ENCODE data around the gene CYP2B6. TPM values are rescaled to one million over a fixed set of nuclear protein-coding genes. Genes with fewer than 3 reads are reported as not detected.
"Not testable (repeated sequence)": the region's sequence is repeated elsewhere in the genome, so short reads cannot be mapped to it uniquely, and the experiment has no call there.

The CYP2B6 gene
- total RNA-seq, 1 donor from 2014 or later, result not detected

DNA sequence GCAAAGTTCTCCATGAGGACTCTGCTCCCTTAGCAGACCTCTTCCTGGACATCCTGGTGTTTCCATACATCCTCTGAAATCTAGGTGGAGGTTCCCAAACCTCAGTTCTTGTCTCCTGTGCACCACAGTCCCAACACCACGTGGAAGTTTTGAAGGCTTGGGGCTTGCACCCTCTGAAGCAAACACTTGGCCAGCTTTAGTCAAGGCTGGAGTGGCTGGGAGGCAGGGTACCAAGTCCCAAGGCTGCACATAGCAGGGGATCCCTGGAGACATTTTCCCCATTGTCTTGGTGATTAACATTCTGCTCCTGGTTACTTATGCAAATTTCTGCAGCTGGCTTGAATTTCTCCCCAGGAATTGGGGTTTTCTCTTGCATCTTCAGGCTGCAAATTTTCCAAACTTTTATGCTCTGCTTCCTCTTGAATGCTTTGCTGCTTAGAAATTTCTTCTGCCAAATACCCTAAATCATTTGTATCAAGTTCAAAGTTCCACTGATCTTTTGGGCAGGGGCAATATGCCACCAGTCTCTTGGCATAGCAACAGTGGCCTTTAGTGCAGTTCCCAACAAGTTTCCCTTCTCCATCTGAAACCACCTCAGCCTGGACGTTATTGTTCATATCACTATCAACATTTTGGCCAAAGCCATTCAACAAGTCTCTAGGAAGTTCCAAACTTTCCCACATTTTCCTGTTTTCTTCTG is 10.2 kb upstream of the CYP2B6 start:
- DNase-seq (ENCODE audit: low spot score), result not testable (repeated sequence)

- DNase-seq (ENCODE audit: low spot score), result no peak
Measured at GRCh38 chr19:40981591-40981990, 9.5 kb upstream of the CYP2B6 start.

DNA sequence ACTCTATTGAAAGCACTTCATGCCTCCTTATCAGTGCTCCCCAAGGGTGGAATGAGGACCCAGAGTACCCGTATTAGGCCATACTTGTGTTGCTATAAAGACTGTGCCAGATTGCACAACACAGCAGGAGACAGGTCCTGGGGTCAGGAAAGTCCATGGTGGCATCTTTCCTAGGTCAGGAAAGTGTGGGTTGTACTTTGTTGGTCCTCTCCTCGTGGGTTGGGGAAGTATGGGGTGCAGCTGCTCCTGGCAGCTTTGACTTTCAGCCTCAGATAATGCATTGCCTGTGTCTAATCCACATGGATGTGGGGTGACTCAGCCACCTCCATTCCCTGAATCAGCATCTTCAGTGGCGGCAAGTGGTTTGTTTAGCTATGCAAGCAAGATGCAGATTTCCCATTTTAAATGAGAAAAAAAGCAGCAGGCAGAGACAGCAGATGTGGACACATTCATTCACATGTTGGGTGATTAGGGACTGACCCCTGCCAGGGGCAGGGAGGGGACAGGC is 8.4 kb upstream of the CYP2B6 start:
- DNase-seq (ENCODE audit: low spot score), result no peak

- DNase-seq (ENCODE audit: low spot score), result no peak
Measured at GRCh38 chr19:40989453-40989852, 1.6 kb upstream of the CYP2B6 start.

DNA sequence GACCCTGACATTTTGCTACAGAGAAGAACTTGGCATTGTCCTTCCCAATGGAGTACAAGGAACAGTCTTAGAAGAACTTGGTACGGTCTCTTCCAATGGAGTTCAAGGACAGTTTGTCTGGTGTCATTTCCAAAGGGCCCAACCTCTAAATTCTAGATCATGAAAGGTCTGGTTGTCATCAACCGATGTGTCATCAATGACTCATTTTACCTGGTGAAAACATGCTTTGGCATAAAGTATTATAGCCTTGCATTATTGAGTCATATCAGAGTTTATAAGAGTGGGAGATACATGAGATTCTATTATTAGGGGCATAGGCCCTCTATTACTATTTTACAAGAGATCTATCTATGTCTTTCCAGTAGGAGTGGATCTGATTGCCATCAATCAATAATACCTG is 4.3 kb downstream of the CYP2B6 start:
- DNase-seq (ENCODE audit: low spot score), result no peak

DNA sequence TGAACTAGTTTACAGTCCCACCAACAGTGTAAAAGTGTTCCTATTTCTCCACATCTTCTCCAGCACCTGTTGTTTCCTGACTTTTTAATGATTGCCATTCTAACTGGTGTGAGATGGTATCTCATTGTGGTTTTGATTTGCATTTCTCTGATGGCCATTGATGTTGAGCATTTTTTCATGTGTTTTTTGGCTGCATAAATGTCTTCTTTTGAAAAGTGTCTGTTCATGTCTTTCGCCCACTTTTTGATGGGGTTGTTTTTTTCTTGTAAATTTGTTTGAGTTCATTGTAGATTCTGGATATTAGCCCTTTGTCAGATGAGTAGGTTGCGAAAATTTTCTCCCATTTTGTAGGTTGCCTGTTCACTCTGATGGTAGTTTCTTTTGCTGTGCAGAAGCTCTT is 7.9 kb downstream of the CYP2B6 start:
- DNase-seq (ENCODE audit: low spot score), result not testable (repeated sequence)

- no peak for DNase-seq (ENCODE audit: low spot score)
Measured at GRCh38 chr19:41000310-41000737, 9.2 kb downstream of the CYP2B6 start.

DNA sequence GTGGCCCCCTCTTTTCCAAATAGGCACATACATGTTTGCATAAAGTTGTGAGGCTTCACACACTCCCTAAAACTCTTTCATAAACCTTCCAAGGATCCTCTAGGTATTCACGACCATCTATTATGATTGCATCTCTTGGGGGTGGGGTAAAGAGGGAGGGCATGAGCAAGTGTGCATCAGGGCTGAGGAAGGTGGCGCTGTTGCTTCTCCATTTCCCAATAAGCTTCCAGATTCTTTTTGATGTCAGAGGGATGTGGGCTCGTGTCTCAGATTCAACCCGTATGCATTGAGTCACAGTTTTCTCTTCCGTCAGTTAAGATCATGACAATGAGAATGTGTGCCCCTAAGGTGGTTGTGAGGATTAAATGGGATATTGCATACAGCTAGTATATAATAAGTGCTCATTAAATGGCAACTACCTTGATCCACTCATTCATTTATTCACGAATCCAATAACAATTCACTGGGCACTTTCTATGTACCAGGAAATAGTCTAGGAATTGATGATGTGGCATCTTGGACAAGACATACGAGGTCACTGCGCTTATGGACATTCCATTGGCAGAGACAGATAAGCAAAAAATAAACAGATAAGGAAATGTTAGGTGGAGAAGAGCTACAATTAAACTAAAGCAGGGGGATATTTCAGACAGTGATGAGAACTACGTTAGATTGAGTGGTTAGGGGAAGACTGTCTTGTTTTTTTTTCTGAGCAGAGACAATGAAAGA is 10.3 kb downstream of the CYP2B6 start:
- no peak for DNase-seq (ENCODE audit: low spot score)

- not testable (repeated sequence) for DNase-seq (ENCODE audit: low spot score)
Measured at GRCh38 chr19:41003656-41004055, 12.6 kb downstream of the CYP2B6 start.

DNA sequence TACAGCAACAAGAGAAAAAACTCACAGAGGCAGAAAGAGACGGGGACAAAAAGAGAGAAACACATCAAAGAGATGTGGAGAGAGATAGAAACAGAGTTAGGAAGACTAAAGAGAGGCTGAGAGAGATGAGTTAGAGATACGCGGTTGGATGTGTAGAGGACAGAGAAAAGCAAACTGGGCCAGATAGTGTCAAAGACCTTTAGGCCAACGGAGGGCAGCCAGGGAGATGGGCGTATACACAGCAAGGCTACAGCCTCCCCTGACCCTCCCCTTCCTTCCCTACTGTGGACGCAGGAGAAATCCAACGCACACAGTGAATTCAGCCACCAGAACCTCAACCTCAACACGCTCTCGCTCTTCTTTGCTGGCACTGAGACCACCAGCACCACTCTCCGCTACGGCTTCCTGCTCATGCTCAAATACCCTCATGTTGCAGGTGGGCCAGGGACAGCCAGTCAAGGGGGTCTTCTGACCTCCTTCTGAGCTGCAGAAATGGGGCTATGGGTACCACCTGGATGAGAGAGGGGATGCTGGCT is 18.7 kb downstream of the CYP2B6 start:
- DNase-seq (ENCODE audit: low spot score), result no peak

DNA sequence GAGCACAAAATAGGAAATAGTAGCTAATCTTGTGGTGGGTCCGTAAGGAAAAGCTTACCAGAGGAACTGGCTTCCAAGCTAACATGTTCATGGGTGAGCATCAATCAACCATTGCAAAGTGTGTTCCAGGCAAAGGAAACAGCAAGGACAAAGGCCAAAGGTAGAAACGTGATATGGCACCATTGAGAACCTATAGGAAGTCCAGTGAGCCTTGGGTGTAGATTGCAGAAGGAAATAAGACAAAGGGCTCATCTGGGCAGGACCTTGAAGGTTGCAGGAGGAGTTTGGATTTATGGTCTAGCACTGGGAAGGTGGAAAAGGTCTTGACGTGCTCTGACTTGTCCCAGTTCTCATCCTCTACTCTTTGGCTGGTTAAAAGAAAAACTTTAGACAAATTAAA is 22.3 kb downstream of the CYP2B6 start:
- no peak for DNase-seq (ENCODE audit: low spot score)

DNA sequence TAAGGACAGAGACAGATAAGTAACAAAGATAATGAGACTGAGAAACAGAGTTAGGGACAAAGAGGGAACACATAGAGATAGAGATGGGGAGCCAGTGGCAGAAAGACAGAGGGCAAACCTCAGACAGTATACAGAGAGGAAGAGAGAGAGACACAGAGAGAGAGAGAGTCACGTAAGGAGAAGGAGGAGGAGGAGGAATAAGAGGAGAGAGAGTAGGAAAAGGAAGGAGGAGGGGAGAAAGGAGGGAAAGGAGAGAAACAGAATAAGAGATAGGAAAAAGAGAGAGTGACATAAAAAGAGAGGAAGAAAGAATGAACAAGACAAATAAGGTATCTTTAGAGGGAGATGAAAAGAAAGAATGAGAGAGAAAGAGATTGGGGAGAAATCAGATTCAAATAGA is 23.6 kb downstream of the CYP2B6 start:
- DNase-seq (ENCODE audit: low spot score), result no peak

DNA sequence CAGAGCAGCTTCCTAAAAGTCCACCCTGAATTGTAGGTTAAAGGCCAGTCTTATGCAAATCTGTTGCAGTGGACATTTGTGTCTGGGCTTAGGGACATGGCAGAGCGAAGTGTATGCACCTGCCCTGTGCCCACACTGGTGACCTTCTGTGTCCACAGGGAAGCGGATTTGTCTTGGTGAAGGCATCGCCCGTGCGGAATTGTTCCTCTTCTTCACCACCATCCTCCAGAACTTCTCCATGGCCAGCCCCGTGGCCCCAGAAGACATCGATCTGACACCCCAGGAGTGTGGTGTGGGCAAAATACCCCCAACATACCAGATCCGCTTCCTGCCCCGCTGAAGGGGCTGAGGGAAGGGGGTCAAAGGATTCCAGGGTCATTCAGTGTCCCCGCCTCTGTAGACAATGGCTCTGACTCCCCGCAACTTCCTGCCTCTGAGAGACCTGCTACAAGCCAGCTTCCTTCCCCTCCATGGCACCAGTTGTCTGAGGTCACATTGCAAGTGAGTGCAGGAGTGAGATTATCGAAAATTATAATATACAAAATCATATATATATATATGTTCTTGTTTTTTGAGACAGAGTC is 25.5 kb downstream of the CYP2B6 start:
- no peak for DNase-seq (ENCODE audit: low spot score)

DNA sequence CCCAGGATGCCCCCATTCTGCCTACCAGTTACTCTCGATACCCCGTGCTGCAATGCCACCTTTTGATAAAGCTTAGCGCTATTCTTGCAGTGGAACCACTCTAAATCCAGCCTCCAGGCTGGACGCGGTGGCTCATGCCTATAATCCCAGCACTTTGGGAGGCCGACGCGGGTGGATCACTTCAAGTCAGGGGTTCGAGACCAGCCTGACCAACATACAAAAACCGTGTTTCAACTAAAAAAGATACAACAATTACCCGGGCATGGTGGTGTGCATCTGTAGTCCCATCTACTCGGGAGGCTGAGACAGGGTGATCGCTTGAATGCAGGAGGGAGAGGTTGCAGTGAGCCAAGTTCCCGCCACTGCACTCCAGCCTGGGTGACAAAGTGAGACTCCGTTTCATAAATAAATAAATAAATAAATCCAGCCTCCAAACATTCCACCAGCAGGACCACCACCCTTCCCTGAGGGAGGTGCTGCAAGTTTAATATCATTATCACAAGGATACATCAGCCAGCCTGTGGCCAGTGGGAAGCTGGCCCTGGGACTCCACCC is 27.7 kb downstream of the CYP2B6 start:
- DNase-seq (ENCODE audit: low spot score), result no peak

GRCh38 chr19:41019346-41019745 is 28.3 kb downstream of the CYP2B6 start:
- no peak for DNase-seq (ENCODE audit: low spot score)

DNA sequence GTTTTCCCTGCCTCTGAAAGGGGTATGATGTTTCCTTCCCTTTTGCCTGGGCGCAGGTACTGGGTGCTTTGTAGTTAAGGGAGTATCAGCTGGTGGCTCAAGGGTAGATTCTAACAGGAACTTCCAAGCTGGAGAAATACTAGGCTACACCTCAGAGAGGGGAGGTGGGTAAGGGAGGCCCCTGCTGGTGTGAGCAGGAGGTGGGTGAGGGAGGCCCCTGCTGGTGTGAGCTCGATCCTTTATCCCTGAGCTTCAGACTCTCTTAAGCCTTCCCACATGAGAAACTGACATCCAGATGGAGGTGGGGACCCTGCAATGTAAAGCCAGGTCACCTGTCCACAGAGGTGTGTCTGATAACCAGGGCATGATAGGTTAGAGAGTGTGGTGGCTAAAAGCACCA is 32.1 kb downstream of the CYP2B6 start:
- DNase-seq (ENCODE audit: low spot score), result no peak

GRCh38 chr19:41025411-41025810 is 34.3 kb downstream of the CYP2B6 start:
- no peak for DNase-seq (ENCODE audit: low spot score)

DNA sequence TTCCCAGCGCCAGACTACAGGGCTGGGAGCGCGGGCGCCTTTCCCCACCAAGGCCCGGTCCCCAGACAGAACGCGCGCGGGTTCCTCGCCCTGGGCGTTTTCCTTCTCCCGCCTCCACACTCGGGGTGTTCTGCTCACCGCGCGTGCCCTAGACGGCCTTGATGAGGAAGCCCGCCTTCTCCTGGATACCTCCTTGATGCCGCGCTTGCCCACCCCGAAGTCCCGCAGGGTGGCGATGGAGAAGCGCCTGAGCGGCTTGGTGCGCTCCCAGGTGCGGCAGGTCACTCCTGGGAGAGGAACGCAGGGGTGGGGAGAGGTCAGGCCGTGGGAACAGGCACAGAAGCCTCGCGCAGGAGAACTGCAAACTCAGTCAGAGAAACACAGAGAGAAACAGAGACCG is 34.8 kb downstream of the CYP2B6 start:
- DNase-seq (ENCODE audit: low spot score), result no peak

GRCh38 chr19:41027273-41027967 is 36.3 kb downstream of the CYP2B6 start:
- DNase-seq (ENCODE audit: low spot score), result no peak

DNA sequence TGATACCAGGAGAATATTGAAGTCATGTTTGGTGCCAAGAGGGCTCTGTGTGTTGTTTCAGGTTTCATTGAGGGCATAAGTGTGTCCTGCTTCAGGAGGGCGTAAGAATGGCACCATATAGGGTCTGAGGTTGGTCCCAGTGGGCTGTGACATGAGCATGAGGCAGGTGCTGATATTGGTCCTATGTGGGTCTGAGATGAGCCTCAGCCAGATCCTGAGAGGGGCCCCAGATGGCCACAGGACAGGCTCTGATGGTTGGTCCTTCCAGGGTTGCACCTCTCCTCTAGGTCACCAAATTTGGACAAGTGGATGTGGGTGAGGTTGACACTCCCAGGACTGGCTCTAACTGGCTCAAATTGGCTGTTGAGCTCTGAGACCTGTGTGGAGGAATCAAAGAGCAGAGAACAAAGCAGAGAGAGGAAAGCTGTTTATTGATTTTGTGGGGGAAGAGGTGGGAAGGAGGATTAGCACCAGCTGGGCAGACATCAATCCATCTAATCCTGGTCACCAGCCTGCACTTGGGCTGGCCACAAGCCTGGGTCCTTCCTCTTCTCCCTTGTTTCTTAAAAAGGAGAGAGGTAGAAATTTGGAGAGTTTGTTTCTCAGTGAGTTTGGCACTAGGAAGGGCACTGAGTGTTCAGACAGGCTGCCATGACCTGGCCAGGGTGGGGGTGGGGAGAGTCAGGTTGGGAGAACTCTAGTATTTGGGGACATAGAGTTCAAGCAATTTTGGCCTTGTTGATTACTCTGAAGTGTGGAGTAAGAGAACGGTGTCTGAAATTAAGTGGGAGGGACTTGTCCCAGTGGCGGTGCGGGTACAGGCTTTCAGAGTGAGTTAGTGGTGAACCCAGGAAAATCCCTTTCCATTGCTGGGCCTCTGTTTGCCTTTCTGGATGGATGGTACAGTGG is 38.7 kb downstream of the CYP2B6 start:
- DNase-seq (ENCODE audit: low spot score), result no peak

Data from mesenteric fat pad (tissue), 1 donor.